Astrocyte (in vitro differentiated cells and primary cell): ENCODE measurements around the gene NRROS. TPM values are rescaled to one million over a fixed set of nuclear protein-coding genes. Genes with fewer than 3 reads are reported as not detected.

Experiments used
- DNase-seq: peaks from one replicate; pipeline ENCODE4 v3.0.0-alpha.2; 2010; ENCODE audit warnings: low read depth
- FAIRE-seq: peaks from 2 replicates; lab custom pipeline; 2011; peaks lifted over from hg19 to GRCh38; lab: Jason Lieb, UNC
- H2AFZ ChIP-seq: 2 replicates; pipeline ENCODE4 v1.6.0; 2012; ENCODE audit warnings: low read depth, low read length, inconsistent platforms
- H3K27ac ChIP-seq: 2 replicates; pipeline ENCODE4 v1.5.1; 2011; ENCODE audit warnings: low read depth, low read length, inconsistent platforms
- H3K27me3 ChIP-seq: 2 replicates; pipeline ENCODE4 v1.6.0; 2011; ENCODE audit warnings: low read length, inconsistent platforms; ENCODE audit not compliant: insufficient read depth
- H3K36me3 ChIP-seq: 2 replicates; pipeline ENCODE4 v1.5.1; 2011; ENCODE audit warnings: low read length, inconsistent platforms; ENCODE audit not compliant: insufficient read depth
- H3K4me1 ChIP-seq: 2 replicates; pipeline ENCODE4 v1.5.1; 2011; ENCODE audit warnings: low read length, inconsistent platforms; ENCODE audit not compliant: insufficient read depth
- H3K4me2 ChIP-seq: 2 replicates; pipeline ENCODE4 v1.6.0; 2012; ENCODE audit warnings: low read length, inconsistent platforms
- H3K4me3 ChIP-seq: 2 replicates; pipeline ENCODE4 v1.5.1; 2011; ENCODE audit warnings: low read depth, mild to moderate bottlenecking, low read length, inconsistent platforms; ENCODE audit not compliant: insufficient read depth
- H3K79me2 ChIP-seq: 2 replicates; pipeline ENCODE4 v1.6.0; 2012; ENCODE audit warnings: mild to moderate bottlenecking, low read length, inconsistent platforms; ENCODE audit not compliant: insufficient read depth
- H3K9ac ChIP-seq: 2 replicates; pipeline ENCODE4 v1.6.0; 2012; ENCODE audit warnings: mild to moderate bottlenecking, low read length, inconsistent platforms
- H3K9me3 ChIP-seq: 2 replicates; pipeline ENCODE4 v1.5.1; 2012; ENCODE audit warnings: low read depth, mild to moderate bottlenecking, low read length, inconsistent platforms; ENCODE audit not compliant: insufficient read depth
- H4K20me1 ChIP-seq: 2 replicates; pipeline ENCODE4 v1.6.0; 2012; ENCODE audit warnings: low read length, inconsistent platforms; ENCODE audit not compliant: insufficient read depth
- H3K27ac Mint-ChIP-seq: one replicate; pipeline ENCODE4 v1.8.0; 2021; ENCODE audit warnings: mild to moderate bottlenecking, mixed read lengths; ENCODE audit not compliant: unreplicated experiment
- H3K27me3 Mint-ChIP-seq: one replicate; pipeline ENCODE4 v1.8.0; 2021; ENCODE audit warnings: low read depth, mixed read lengths; ENCODE audit not compliant: unreplicated experiment
- H3K36me3 Mint-ChIP-seq: one replicate; pipeline ENCODE4 v1.8.0; 2021; ENCODE audit warnings: low read depth, mixed read lengths; ENCODE audit not compliant: unreplicated experiment
- H3K4me1 Mint-ChIP-seq: one replicate; pipeline ENCODE4 v1.8.0; 2021; ENCODE audit warnings: low read depth, mixed read lengths; ENCODE audit not compliant: unreplicated experiment
- H3K4me3 Mint-ChIP-seq: one replicate; pipeline ENCODE4 v1.8.0; 2021; ENCODE audit warnings: mild to moderate bottlenecking, moderate library complexity, mixed read lengths; ENCODE audit not compliant: unreplicated experiment
- H3K9me3 Mint-ChIP-seq: one replicate; pipeline ENCODE4 v1.8.0; 2021; ENCODE audit warnings: mild to moderate bottlenecking, mixed read lengths; ENCODE audit not compliant: unreplicated experiment
- CTCF ChIP-seq: IDR thresholded peaks from 2 replicates; pipeline ENCODE4 v1.5.1; 2011; ENCODE audit warnings: low read depth, mild to moderate bottlenecking, inconsistent platforms, low read length, moderate library complexity; ENCODE audit not compliant: insufficient read depth
- EZH2 ChIP-seq: IDR thresholded peaks from 2 replicates; pipeline ENCODE4 v1.6.1; 2012; ENCODE audit warnings: mild to moderate bottlenecking, low read length, inconsistent platforms; ENCODE audit not compliant: insufficient read depth
- total RNA-seq: library from RNA; stranded (reverse); gene quantifications from 2 replicates; pipeline ENCODE4 v1.2.1, GENCODE V29; 2021

Gene NRROS
- total RNA-seq, 1 donor from 2014 or later = not detected

GRCh38 chr3:196620684-196621083, 18.8 kb upstream of the NRROS start:
- Histone ChIP-seq H3K4me2 (peak overlapping the region; percentile 32), H3K9ac (no peak overlapping the region), H3K4me1 (no peaks in the 10 kb centered on the region), H3K27me3 (peaks cover 5% of the 10 kb centered on the region), H2AFZ (no peak overlapping the region), H3K4me3 (no peak overlapping the region), H3K79me2 (no peaks in the 10 kb centered on the region), H4K20me1 (no peaks in the 10 kb centered on the region), H3K9me3 (no peaks in the 10 kb centered on the region), H3K27ac (no peak overlapping the region), H3K36me3 (no peaks in the 10 kb centered on the region)
- Mint-ChIP-seq H3K27ac (no peak overlapping the region), H3K9me3 (no peaks in the 10 kb centered on the region), H3K4me3 (no peak overlapping the region), H3K36me3 (no peaks in the 10 kb centered on the region), H3K27me3 (no peaks in the 10 kb centered on the region), H3K4me1 (no peaks in the 10 kb centered on the region)
- no peak for DNase-seq
- TF ChIP-seq CTCF (no peak), EZH2 (no peak)
- no peak for FAIRE-seq

GRCh38 chr3:196621611-196622010, 17.9 kb upstream of the NRROS start:
- DNase-seq = no peak
- H3K9me3 Mint-ChIP-seq = no peaks in the 10 kb centered on the region
- H3K4me1 Mint-ChIP-seq = no peaks in the 10 kb centered on the region
- Histone ChIP-seq H3K36me3 (no peaks in the 10 kb centered on the region), H3K9me3 (no peaks in the 10 kb centered on the region), H3K27ac (no peak overlapping the region), H4K20me1 (no peaks in the 10 kb centered on the region), H3K27me3 (peaks cover 5% of the 10 kb centered on the region), H3K4me2 (no peak overlapping the region), H3K4me3 (no peak overlapping the region), H3K9ac (no peak overlapping the region), H3K4me1 (no peaks in the 10 kb centered on the region), H3K79me2 (no peaks in the 10 kb centered on the region), H2AFZ (no peak overlapping the region)
- no peak for FAIRE-seq
- H3K27ac Mint-ChIP-seq = no peak overlapping the region
- no peak overlapping the region for H3K4me3 Mint-ChIP-seq
- TF ChIP-seq EZH2 (no peak), CTCF (no peak)
- H3K27me3 Mint-ChIP-seq = no peaks in the 10 kb centered on the region
- no peaks in the 10 kb centered on the region for H3K36me3 Mint-ChIP-seq

GRCh38 chr3:196624067-196624790, 15.3 kb upstream of the NRROS start:
- Histone ChIP-seq H3K9me3 (no peaks in the 10 kb centered on the region), H3K79me2 (no peaks in the 10 kb centered on the region), H3K27me3 (peaks cover 5% of the 10 kb centered on the region), H3K4me2 (no peak overlapping the region), H3K36me3 (no peaks in the 10 kb centered on the region), H3K27ac (no peak overlapping the region), H2AFZ (no peak overlapping the region), H3K4me3 (no peak overlapping the region), H3K9ac (no peak overlapping the region), H3K4me1 (no peaks in the 10 kb centered on the region), H4K20me1 (no peaks in the 10 kb centered on the region)
- no peak for TF ChIP-seq CTCF
- TF ChIP-seq EZH2 = no peak
- Mint-ChIP-seq H3K9me3 (no peaks in the 10 kb centered on the region), H3K36me3 (no peaks in the 10 kb centered on the region), H3K27ac (no peak overlapping the region), H3K4me1 (peaks cover 5% of the 10 kb centered on the region), H3K4me3 (no peak overlapping the region), H3K27me3 (no peaks in the 10 kb centered on the region)
- DNase-seq (no peak), FAIRE-seq (no peak)
